ENCODE measurements around the gene STEEP1. TPM values are rescaled to one million over a fixed set of nuclear protein-coding genes. Genes with fewer than 3 reads are reported as not detected.

STEEP1 gene
- total and polyA plus RNA-seq, 2 of the 13 experiments (the other 11 are each of a cell fraction or from before 2014, with no cell fraction given): 7.7 to 23.1 TPM

DNA sequence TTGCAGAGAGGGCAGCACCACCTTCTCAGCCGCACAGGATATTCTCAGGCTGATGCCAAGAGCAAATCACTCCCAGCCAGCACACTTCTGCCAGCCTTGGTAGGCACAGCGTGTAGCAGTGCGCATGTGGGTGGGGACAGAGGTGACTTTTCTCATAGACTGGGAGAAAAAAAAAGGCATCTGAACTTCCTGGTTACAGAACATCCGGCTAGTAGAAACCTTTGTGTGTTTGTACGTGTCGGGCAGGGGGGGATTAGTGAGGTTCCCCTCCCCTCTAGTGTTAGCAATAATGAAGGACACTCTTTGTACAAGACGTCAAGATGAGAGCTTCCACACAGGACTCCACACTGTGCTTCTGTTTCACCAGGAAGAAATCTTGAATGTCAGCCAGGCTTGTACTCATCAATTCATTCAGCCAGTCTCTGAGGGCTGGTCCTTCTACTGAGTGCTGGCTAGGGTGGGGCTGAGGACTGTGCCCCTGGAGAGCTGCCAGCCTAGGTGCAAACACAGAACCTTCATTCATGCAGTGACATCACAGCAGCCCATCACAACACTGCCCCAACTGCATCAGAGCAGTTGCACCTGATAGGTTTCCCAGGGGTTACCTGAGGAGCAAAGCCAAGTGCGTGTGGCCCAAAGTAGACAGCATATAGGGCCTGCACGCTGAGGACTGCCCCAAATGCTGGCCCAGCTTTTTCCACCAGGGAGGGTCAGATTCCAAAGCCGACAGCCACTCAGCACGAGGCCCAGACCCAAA lies 62.3 kb downstream of the STEEP1 start (continued):
- TF ChIP-seq SRSF9 (IDR thresholded peaks at IDR 0.05; ENCODE audit: borderline replicate concordance, insufficient read depth, low read depth, low read length, poor library complexity, severe bottlenecking): no peak
- TF ChIP-seq, protein P1, sequence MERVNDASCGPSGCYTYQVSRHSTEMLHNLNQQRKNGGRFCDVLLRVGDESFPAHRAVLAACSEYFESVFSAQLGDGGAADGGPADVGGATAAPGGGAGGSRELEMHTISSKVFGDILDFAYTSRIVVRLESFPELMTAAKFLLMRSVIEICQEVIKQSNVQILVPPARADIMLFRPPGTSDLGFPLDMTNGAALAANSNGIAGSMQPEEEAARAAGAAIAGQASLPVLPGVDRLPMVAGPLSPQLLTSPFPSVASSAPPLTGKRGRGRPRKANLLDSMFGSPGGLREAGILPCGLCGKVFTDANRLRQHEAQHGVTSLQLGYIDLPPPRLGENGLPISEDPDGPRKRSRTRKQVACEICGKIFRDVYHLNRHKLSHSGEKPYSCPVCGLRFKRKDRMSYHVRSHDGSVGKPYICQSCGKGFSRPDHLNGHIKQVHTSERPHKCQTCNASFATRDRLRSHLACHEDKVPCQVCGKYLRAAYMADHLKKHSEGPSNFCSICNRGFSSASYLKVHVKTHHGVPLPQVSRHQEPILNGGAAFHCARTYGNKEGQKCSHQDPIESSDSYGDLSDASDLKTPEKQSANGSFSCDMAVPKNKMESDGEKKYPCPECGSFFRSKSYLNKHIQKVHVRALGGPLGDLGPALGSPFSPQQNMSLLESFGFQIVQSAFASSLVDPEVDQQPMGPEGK (CRISPR knock-in tag; IDR thresholded peaks at IDR 0.05): peak; percentile 81
- TF ChIP-seq ZNF30 (CRISPR knock-in tag; IDR thresholded peaks at IDR 0.05): no peak
- TF ChIP-seq SOX13 (IDR thresholded peaks at IDR 0.05): no peak
- 0 out of 4 replicates have a peak, but pooled peaks of 1 of the 2 experiments have one; percentile 10 for TF ChIP-seq SOX13 (CRISPR knock-in tag; conservative IDR thresholded peaks at IDR 0.05 in 1 of 2, IDR thresholded peaks at IDR 0.05 in 1 of 2)
- TF ChIP-seq PRPF4 (IDR thresholded peaks at IDR 0.05; ENCODE audit: low read depth, low read length, poor library complexity, severe bottlenecking): no peak
- TF ChIP-seq RARA (CRISPR knock-in tag; IDR thresholded peaks at IDR 0.05): no peak
- TF ChIP-seq, protein P2, sequence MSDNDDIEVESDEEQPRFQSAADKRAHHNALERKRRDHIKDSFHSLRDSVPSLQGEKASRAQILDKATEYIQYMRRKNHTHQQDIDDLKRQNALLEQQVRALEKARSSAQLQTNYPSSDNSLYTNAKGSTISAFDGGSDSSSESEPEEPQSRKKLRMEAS (IDR thresholded peaks at IDR 0.05): 0 out of 2 replicates have a peak, but pooled peaks have one; percentile 19
- TF ChIP-seq PLRG1 (conservative IDR thresholded peaks at IDR 0.05): no peak
- peak; percentile 69 for TF ChIP-seq ELF1 (CRISPR knock-in tag; IDR thresholded peaks at IDR 0.05)
- no peak for TF ChIP-seq SOX6 (IDR thresholded peaks at IDR 0.05)
- peak; percentile 40; the same call in 1 of the 2 replicates for TF ChIP-seq SOX6 (CRISPR knock-in tag; IDR thresholded peaks at IDR 0.05)
- peak; percentile 49; the same call in 1 of the 2 replicates for TF ChIP-seq POLR2G (IDR thresholded peaks at IDR 0.05; ENCODE audit: low read depth, low read length)
- TF ChIP-seq, protein P3, sequence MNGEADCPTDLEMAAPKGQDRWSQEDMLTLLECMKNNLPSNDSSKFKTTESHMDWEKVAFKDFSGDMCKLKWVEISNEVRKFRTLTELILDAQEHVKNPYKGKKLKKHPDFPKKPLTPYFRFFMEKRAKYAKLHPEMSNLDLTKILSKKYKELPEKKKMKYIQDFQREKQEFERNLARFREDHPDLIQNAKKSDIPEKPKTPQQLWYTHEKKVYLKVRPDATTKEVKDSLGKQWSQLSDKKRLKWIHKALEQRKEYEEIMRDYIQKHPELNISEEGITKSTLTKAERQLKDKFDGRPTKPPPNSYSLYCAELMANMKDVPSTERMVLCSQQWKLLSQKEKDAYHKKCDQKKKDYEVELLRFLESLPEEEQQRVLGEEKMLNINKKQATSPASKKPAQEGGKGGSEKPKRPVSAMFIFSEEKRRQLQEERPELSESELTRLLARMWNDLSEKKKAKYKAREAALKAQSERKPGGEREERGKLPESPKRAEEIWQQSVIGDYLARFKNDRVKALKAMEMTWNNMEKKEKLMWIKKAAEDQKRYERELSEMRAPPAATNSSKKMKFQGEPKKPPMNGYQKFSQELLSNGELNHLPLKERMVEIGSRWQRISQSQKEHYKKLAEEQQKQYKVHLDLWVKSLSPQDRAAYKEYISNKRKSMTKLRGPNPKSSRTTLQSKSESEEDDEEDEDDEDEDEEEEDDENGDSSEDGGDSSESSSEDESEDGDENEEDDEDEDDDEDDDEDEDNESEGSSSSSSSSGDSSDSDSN (CRISPR knock-in tag; IDR thresholded peaks at IDR 0.05): no peak
- TF ChIP-seq NFE2L1 (CRISPR knock-in tag; IDR thresholded peaks at IDR 0.05; ENCODE audit: borderline replicate concordance): no peak
- TF ChIP-seq, protein P4, sequence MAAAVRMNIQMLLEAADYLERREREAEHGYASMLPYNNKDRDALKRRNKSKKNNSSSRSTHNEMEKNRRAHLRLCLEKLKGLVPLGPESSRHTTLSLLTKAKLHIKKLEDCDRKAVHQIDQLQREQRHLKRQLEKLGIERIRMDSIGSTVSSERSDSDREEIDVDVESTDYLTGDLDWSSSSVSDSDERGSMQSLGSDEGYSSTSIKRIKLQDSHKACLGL (CRISPR knock-in tag; IDR thresholded peaks at IDR 0.05): no peak
- TF ChIP-seq RFX1 (IDR thresholded peaks at IDR 0.05): no peak
- TF ChIP-seq, protein P5, sequence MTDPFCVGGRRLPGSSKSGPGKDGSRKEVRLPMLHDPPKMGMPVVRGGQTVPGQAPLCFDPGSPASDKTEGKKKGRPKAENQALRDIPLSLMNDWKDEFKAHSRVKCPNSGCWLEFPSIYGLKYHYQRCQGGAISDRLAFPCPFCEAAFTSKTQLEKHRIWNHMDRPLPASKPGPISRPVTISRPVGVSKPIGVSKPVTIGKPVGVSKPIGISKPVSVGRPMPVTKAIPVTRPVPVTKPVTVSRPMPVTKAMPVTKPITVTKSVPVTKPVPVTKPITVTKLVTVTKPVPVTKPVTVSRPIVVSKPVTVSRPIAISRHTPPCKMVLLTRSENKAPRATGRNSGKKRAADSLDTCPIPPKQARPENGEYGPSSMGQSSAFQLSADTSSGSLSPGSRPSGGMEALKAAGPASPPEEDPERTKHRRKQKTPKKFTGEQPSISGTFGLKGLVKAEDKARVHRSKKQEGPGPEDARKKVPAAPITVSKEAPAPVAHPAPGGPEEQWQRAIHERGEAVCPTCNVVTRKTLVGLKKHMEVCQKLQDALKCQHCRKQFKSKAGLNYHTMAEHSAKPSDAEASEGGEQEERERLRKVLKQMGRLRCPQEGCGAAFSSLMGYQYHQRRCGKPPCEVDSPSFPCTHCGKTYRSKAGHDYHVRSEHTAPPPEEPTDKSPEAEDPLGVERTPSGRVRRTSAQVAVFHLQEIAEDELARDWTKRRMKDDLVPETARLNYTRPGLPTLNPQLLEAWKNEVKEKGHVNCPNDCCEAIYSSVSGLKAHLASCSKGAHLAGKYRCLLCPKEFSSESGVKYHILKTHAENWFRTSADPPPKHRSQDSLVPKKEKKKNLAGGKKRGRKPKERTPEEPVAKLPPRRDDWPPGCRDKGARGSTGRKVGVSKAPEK (CRISPR knock-in tag; IDR thresholded peaks at IDR 0.05; ENCODE audit: borderline replicate concordance): no peak
- TF ChIP-seq, protein P6, sequence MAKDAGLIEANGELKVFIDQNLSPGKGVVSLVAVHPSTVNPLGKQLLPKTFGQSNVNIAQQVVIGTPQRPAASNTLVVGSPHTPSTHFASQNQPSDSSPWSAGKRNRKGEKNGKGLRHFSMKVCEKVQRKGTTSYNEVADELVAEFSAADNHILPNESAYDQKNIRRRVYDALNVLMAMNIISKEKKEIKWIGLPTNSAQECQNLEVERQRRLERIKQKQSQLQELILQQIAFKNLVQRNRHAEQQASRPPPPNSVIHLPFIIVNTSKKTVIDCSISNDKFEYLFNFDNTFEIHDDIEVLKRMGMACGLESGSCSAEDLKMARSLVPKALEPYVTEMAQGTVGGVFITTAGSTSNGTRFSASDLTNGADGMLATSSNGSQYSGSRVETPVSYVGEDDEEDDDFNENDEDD (CRISPR knock-in tag; IDR thresholded peaks at IDR 0.05; ENCODE audit: borderline replicate concordance): no peak
- TF ChIP-seq ZNF431 (CRISPR knock-in tag; IDR thresholded peaks at IDR 0.05; ENCODE audit: borderline replicate concordance, low read depth): no peak

Measured in HepG2 (cell line).